Measurements from ENCODE around the gene IGHMBP2. TPM values are rescaled to one million over a fixed set of nuclear protein-coding genes. Genes with fewer than 3 reads are reported as not detected.

IGHMBP2 gene
- total RNA-seq, 4 donors from 2014 or later = 18.6 to 33.3 (median 30.5) TPM

- intact Hi-C loops (cut with DNase I; ENCODE audit: low total_unique reads) = no loop called here
- H3K4me3 ChIP-seq (ENCODE audit: low read depth, poor library complexity, severe bottlenecking) = no peak overlapping the region
- DNase-seq (ENCODE audit: low spot score in 2 of 2) = no peak
- TF ChIP-seq, protein P1, sequence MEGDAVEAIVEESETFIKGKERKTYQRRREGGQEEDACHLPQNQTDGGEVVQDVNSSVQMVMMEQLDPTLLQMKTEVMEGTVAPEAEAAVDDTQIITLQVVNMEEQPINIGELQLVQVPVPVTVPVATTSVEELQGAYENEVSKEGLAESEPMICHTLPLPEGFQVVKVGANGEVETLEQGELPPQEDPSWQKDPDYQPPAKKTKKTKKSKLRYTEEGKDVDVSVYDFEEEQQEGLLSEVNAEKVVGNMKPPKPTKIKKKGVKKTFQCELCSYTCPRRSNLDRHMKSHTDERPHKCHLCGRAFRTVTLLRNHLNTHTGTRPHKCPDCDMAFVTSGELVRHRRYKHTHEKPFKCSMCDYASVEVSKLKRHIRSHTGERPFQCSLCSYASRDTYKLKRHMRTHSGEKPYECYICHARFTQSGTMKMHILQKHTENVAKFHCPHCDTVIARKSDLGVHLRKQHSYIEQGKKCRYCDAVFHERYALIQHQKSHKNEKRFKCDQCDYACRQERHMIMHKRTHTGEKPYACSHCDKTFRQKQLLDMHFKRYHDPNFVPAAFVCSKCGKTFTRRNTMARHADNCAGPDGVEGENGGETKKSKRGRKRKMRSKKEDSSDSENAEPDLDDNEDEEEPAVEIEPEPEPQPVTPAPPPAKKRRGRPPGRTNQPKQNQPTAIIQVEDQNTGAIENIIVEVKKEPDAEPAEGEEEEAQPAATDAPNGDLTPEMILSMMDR (IDR thresholded peaks at IDR 0.05) = no peak
- no peak for TF ChIP-seq POLR2A (IDR thresholded peaks at IDR 0.05)
Observed at GRCh38 chr11:68987211-68987610, 83.5 kb downstream of the IGHMBP2 start.

GRCh38 chr11:68988491-68988890 is 84.8 kb downstream of the IGHMBP2 start:
- no peak overlapping the region for H3K4me3 ChIP-seq (ENCODE audit: low read depth, poor library complexity, severe bottlenecking)
- TF ChIP-seq POLR2A (IDR thresholded peaks at IDR 0.05) = no peak
- TF ChIP-seq, protein P1 (IDR thresholded peaks at IDR 0.05) = no peak

More at GRCh38 chr11:68988491-68988890, 84.8 kb downstream of the IGHMBP2 start:
- DNase-seq (ENCODE audit: low spot score in 2 of 2) = no peak
- intact Hi-C loops (cut with DNase I; ENCODE audit: low total_unique reads) = no loop called here

Other genes with a start within 250 kb of the IGHMBP2 start
- 10 to 100 TPM in 2 of 4 donors, 1 to 10 TPM in 2; 4.7 to 59.1 (median 20.9) TPM for gene GAL, start 219.3 kb upstream of the IGHMBP2 start, total RNA-seq
- gene TESMIN, start 152.4 kb upstream of the IGHMBP2 start, total RNA-seq = 1 to 10 TPM; 1.3 to 3.9 (median 2.0) TPM
- 10 to 100 TPM; 23.4 to 95.8 (median 46.0) TPM for gene CPT1A, start 62.0 kb upstream of the IGHMBP2 start, total RNA-seq
- 10 to 100 TPM; 34.0 to 54.5 (median 41.8) TPM for gene MRPL21, start 59 bp upstream of the IGHMBP2 start, total RNA-seq
- not detected for gene MRGPRD, start 77.1 kb downstream of the IGHMBP2 start, total RNA-seq
- gene MRGPRF, start 109.4 kb downstream of the IGHMBP2 start, total RNA-seq = 10 to 100 TPM in 2 of 4 donors, 1 to 10 TPM in 1, under 1 TPM in 1; 0.84 to 11.0 (median 7.3) TPM
- gene TPCN2, start 145.0 kb downstream of the IGHMBP2 start, total RNA-seq = 10 to 100 TPM; 12.7 to 16.9 (median 14.2) TPM